ENCODE results near the gene CHRM5.

The CHRM5 gene

DNA sequence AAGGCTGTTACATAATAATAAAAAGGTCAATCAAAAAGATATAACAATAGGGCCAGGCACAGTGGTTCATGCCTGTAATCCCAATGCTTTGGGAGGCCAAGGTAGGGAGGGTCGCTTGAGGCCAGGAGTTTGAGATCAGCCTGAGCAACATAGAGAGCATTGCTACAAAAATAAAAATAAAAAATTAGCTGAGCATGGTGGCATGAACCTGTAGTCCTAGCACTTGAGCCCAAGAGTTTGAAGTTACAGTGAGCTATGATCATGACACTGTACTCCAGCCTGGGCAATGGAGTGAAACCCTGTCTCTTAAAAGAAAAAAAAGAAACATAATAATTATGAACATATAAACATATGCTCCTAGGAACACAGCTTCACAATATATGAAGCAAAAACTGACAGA, 41.4 kb downstream of the CHRM5 start:
- TF ChIP-seq, protein P1, sequence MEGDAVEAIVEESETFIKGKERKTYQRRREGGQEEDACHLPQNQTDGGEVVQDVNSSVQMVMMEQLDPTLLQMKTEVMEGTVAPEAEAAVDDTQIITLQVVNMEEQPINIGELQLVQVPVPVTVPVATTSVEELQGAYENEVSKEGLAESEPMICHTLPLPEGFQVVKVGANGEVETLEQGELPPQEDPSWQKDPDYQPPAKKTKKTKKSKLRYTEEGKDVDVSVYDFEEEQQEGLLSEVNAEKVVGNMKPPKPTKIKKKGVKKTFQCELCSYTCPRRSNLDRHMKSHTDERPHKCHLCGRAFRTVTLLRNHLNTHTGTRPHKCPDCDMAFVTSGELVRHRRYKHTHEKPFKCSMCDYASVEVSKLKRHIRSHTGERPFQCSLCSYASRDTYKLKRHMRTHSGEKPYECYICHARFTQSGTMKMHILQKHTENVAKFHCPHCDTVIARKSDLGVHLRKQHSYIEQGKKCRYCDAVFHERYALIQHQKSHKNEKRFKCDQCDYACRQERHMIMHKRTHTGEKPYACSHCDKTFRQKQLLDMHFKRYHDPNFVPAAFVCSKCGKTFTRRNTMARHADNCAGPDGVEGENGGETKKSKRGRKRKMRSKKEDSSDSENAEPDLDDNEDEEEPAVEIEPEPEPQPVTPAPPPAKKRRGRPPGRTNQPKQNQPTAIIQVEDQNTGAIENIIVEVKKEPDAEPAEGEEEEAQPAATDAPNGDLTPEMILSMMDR (IDR thresholded peaks at IDR 0.05) = no peak
- no peak for DNase-seq
- no peak overlapping the region for H3K27ac ChIP-seq
- intact Hi-C loops (cut with DNase I; ENCODE audit: low total_unique reads) = no loop called here
- H3K9me3 ChIP-seq = no peaks in the 10 kb centered on the region
- peaks cover 0 to 3% (median 3%) of the 10 kb centered on the region in 4 donors for H3K4me1 ChIP-seq
- no peaks in the 10 kb centered on the region for H3K27me3 ChIP-seq
- no peaks in the 10 kb centered on the region for H3K36me3 ChIP-seq
- H3K4me3 ChIP-seq = no peak overlapping the region

DNA sequence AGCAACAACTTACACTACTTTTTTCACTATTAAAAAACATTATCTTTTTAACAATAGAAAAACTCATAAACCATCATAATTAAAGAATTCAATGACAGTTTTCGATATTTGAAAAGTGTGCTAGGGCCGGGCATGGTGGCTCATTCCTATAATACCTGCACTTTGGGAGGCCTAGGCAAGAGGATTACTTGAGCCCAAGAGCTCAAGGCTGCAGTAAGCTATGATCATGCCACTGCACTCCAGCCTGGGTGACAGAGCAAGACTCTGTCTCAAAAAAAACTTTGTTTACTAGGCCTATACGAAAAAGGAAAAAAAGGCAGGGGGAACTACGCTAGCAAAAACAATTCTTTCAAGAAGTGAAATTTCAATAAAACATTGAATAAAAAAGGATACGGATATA, 42.6 kb downstream of the CHRM5 start:
- DNase-seq = no peak
- intact Hi-C loops (cut with DNase I; ENCODE audit: low total_unique reads) = no loop called here
- Histone ChIP-seq H3K27ac (no peak overlapping the region), H3K4me3 (no peak overlapping the region), H3K36me3 (no peaks in the 10 kb centered on the region), H3K9me3 (no peaks in the 10 kb centered on the region), H3K27me3 (no peaks in the 10 kb centered on the region), H3K4me1 (peaks cover 0 to 9% (median 8%) of the 10 kb centered on the region in 4 donors)
- TF ChIP-seq, protein P1 (IDR thresholded peaks at IDR 0.05) = no peak

DNA sequence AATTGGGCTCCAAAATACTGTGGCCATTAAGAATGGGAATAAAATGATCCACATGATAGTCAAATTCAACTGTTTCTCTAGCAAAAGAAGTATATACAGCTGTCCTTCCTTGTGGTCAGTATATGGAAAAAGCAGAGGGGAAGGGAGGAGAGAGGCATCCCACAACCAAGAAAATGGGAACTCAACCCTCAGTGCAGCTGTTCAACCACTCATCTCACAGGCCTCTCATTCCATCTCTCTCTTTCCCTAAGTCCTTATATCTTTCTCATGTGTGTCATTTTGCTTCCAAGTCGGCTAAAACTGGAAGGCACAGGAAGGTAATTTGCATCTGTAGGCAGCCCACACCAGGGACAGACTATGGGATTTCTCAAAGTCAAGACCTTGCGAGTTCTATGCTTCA, 43.2 kb downstream of the CHRM5 start:
- Histone ChIP-seq H3K27ac (no peak overlapping the region), H3K27me3 (no peaks in the 10 kb centered on the region), H3K36me3 (no peaks in the 10 kb centered on the region), H3K4me1 (peaks cover 0 to 9% (median 8%) of the 10 kb centered on the region in 4 donors), H3K4me3 (no peak overlapping the region), H3K9me3 (no peaks in the 10 kb centered on the region)
- DNase-seq = no peak
- TF ChIP-seq, protein P1 (IDR thresholded peaks at IDR 0.05) = no peak
- intact Hi-C loops (cut with DNase I; ENCODE audit: low total_unique reads) = no loop called here

DNA sequence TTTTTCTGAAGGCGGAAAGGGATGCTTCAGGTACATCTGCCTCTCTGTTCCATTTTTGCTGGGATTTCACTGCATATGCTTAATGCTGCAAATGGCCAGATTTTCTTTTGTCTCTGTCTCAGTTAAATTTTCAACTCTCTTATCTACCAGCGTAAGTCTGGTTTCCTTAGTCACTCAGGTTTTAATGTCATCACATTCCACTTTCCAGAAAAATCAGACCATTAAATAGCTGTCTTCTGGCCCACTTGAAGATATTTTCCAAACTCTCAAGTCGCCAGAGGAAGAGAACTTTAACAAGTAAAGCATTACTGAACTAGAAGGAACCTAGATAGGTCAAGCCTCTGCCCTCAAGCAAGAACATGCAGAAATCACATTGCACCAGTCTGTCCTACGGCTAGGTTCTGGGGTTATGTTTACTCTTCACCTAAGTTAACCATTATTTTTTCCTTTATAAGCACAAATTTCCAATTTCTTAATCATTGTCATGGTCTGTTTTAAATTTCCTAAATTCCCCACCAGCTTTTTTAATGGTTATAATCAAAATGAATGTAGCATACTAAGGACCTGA, 44.2 kb downstream of the CHRM5 start:
- no peaks in the 10 kb centered on the region for H3K9me3 ChIP-seq
- intact Hi-C loops (cut with DNase I; ENCODE audit: low total_unique reads) = no loop called here
- no peaks in the 10 kb centered on the region for H3K27me3 ChIP-seq
- no peak for DNase-seq
- H3K4me1 ChIP-seq = peaks cover 0 to 9% (median 8%) of the 10 kb centered on the region in 4 donors
- no peak overlapping the region for H3K27ac ChIP-seq
- H3K4me3 ChIP-seq = no peak overlapping the region
- TF ChIP-seq, protein P1 (IDR thresholded peaks at IDR 0.05) = no peak
- H3K36me3 ChIP-seq = no peaks in the 10 kb centered on the region

DNA sequence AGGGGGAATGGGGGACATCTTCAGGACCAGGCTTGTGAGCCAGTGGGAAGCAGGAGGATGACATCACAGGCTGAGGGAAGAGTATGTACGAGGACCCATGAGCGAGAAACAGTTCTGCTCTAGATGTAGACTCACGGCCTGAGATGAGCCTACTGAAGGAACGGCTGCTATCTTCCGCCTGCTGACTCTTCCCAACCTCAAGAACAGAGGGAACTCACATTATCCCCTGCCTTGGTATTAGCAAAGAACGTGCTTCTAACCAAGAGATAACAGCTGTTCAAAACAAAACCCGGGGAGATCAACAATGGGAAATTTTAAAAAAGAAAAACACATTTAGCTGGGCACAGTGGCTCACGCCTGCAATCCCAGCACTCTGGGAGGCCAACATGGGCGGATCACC, 45.4 kb downstream of the CHRM5 start:
- Histone ChIP-seq H3K4me1 (peaks cover 0 to 9% (median 8%) of the 10 kb centered on the region in 4 donors), H3K4me3 (no peak overlapping the region), H3K36me3 (no peaks in the 10 kb centered on the region), H3K9me3 (no peaks in the 10 kb centered on the region), H3K27me3 (no peaks in the 10 kb centered on the region), H3K27ac (no peak overlapping the region)
- intact Hi-C loops (cut with DNase I; ENCODE audit: low total_unique reads) = no loop called here
- no peak for DNase-seq
- TF ChIP-seq, protein P1 (IDR thresholded peaks at IDR 0.05) = no peak

DNA sequence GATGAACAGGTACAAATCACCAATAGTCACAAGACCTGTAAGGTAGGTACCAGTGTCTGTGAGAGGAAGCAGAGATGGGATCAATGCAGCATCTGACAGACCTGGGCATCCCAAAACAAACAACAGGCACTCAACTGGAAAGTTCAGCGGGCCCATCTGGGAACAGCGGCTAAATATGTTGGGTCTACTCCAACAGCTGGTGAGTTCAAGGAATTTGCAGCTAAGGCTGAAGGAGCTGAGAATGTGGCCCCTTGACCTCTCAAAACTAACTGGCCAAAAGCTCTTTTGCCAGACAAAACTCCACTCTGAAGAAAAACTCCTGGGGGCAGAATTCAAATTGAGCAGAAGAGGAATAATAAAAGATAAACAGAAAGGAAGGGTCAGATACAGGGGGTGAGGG, 46.3 kb downstream of the CHRM5 start:
- peaks cover 0 to 9% (median 8%) of the 10 kb centered on the region in 4 donors for H3K4me1 ChIP-seq
- no peaks in the 10 kb centered on the region for H3K36me3 ChIP-seq
- TF ChIP-seq, protein P1 (IDR thresholded peaks at IDR 0.05) = no peak
- no peaks in the 10 kb centered on the region for H3K27me3 ChIP-seq
- no peak for DNase-seq
- no peaks in the 10 kb centered on the region for H3K9me3 ChIP-seq
- intact Hi-C loops (cut with DNase I; ENCODE audit: low total_unique reads) = no loop called here
- no peak overlapping the region for H3K4me3 ChIP-seq
- no peak overlapping the region for H3K27ac ChIP-seq

Measured in tibial artery (tissue), 4 donors.